Measurements from ENCODE around the gene RNU6-1. TPM values are rescaled to one million over a fixed set of nuclear protein-coding genes. Genes with fewer than 3 reads are reported as not detected.

The RNU6-1 gene
- polyA plus RNA-seq, 3 donors = not detected

DNA sequence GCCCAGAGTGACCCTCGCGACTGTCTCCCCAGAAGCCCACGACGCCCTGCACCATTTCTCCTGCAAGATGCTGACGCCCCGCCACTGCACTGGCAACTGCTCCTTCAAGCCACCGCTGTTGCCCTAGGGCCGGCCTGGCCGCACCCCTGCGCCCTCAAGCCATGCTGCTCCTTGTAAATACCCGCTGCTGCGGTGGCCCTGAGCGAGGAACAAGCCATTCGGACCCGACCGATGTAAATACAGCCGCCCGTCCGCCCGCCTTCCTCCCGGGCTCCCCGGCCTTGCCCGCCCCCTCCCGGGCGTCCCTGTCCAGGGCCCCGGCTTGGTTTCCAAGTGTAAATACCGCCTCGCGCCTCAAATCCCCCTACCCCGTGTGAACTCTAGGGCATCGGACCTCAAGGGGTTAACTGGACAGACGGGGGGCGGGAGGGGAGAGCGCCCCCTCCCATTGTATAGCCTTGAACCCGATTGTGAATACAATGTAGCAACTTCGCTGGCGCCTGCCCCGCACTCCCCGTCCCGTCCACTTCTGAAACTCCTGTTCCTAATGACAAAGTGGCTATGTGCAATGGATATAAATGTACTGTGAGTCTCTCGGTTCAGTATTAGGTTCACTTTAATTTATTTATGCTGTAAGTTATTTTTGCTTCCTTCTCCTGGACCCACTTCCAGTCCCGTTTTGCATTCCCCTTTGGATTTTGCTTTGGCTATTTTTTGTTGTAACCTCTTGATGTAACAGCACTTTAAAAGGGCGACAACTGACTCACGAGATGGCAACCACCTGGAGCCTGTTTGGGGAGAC lies 5.9 kb downstream of the RNU6-1 start:
- Mint-ChIP-seq H3K4me1 (peaks cover 69% of the 10 kb centered on the region), H3K36me3 (peaks cover 9 to 17% of the 10 kb centered on the region in 2 donors), H3K27me3 (ENCODE audit: low read depth in 3 of 3) (peaks cover 71 to 87% (median 81%) of the 10 kb centered on the region in 3 donors), H3K27ac (peak overlapping the region in 2 of 7 donors; percentile 19 to 30), H3K9me3 (peaks cover 0 to 29% (median 14%) of the 10 kb centered on the region in 7 donors), H3K4me3 (peak overlapping the region; percentile 82 to 92)
- Histone ChIP-seq H3K9me3 (replicated peaks in 1 of 2; ENCODE audit: control insufficient read depth in 1 of 2, insufficient read depth in 1 of 2, low read length in 2 of 2) (peaks cover 0 to 30% of the 10 kb centered on the region in 2 donors), H4K20me1 (ENCODE audit: insufficient read depth, low read length) (no peaks in the 10 kb centered on the region), H3K36me3 (replicated peaks in 1 of 2; ENCODE audit: control insufficient read depth in 1 of 2, insufficient read depth in 2 of 2, low read length in 2 of 2) (no peaks in the 10 kb centered on the region), H3K4me3 (replicated peaks in 1 of 3; ENCODE audit: low read depth in 2 of 3, low read length in 3 of 3) (peak overlapping the region in 2 of 3 experiments; percentile 12 to 71), H2AFZ (ENCODE audit: insufficient read depth, low read depth, low read length, poor library complexity, severe bottlenecking) (peak overlapping the region; percentile 7), H3K27me3 (ENCODE audit: control insufficient read depth in 2 of 2, insufficient read depth in 2 of 2, low read length in 2 of 2) (peaks cover 67 to 77% of the 10 kb centered on the region in 2 donors), H3K4me1 (ENCODE audit: control insufficient read depth in 1 of 2, insufficient read depth in 2 of 2, low read length in 2 of 2) (peaks cover 49 to 72% of the 10 kb centered on the region in 2 donors), H3K27ac (ENCODE audit: low read depth in 1 of 2, low read length in 2 of 2) (no peak overlapping the region), H3K79me2 (ENCODE audit: insufficient read depth, low read length) (no peaks in the 10 kb centered on the region), H3K4me2 (replicated peaks; ENCODE audit: extremely low read depth, low read length, poor library complexity, severe bottlenecking) (peak overlapping the region; percentile 84), H3K9ac (ENCODE audit: insufficient read depth, low read length, poor library complexity, severe bottlenecking) (no peak overlapping the region)
- TF ChIP-seq, protein P1, sequence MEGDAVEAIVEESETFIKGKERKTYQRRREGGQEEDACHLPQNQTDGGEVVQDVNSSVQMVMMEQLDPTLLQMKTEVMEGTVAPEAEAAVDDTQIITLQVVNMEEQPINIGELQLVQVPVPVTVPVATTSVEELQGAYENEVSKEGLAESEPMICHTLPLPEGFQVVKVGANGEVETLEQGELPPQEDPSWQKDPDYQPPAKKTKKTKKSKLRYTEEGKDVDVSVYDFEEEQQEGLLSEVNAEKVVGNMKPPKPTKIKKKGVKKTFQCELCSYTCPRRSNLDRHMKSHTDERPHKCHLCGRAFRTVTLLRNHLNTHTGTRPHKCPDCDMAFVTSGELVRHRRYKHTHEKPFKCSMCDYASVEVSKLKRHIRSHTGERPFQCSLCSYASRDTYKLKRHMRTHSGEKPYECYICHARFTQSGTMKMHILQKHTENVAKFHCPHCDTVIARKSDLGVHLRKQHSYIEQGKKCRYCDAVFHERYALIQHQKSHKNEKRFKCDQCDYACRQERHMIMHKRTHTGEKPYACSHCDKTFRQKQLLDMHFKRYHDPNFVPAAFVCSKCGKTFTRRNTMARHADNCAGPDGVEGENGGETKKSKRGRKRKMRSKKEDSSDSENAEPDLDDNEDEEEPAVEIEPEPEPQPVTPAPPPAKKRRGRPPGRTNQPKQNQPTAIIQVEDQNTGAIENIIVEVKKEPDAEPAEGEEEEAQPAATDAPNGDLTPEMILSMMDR (IDR thresholded peaks at IDR 0.05) = peak; percentile 70
- 2% methylated on average over 25 of the region's 44 CpGs for WGBS (ENCODE audit: insufficient coverage)
- DNase-seq = peak in 1 of 3 donors; percentile 32
- intact Hi-C loops (cut with micrococcal nuclease) = loop anchor here (2.0 to 10.0 kb wide), 3 partner anchors 309 to 377 kb away; partner anchors contain the start of gene C15orf61 (in 2 of the 2)

DNA sequence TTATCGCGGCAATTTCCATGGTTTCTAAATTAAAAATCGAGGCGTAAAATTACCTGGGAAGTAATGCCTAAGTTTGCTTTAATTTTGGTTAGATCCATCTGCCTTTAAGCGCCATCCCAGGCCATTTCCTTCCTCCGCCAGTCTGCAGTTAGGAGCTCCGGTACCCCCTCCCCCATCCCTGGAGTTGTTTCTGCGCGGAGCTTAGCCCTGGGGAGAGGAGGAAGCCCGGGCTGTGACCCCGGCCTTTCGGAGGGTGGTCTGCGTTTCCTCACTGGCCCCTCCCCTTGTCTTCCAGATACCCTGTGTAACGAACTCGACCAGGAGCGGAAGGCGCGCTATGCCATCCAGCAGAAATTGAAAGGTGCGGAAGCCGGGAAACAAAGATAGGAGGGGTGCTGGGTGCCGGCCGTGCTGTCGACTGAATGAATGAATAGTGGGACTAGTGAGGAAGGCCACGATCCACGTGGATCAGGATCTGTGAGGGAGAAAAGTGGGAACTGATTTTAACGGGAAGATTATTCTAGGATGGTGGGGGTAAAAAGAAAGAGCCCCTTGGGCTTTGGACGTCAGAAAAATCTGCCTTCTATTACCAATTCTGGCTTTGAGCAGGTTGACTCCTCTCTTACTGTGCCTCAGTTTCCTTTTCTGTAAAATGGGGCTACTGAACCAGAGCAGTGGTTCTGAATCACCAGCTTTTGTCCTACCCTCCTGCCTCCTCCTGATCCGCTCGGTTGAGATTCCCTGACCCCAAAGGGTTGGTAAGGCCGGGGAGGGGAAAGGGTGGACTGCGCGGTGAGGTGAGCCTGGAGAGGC lies 6.7 kb downstream of the RNU6-1 start:
- WGBS (ENCODE audit: insufficient coverage) = under 1% methylated on average over 17 of the region's 32 CpGs
- Histone ChIP-seq H3K27me3 (ENCODE audit: control insufficient read depth in 2 of 2, insufficient read depth in 2 of 2, low read length in 2 of 2) (peaks cover 75 to 85% of the 10 kb centered on the region in 2 donors), H3K27ac (ENCODE audit: low read depth in 1 of 2, low read length in 2 of 2) (no peak overlapping the region), H3K4me1 (ENCODE audit: control insufficient read depth in 1 of 2, insufficient read depth in 2 of 2, low read length in 2 of 2) (peaks cover 49 to 72% of the 10 kb centered on the region in 2 donors), H3K36me3 (replicated peaks in 1 of 2; ENCODE audit: control insufficient read depth in 1 of 2, insufficient read depth in 2 of 2, low read length in 2 of 2) (no peaks in the 10 kb centered on the region), H3K4me3 (replicated peaks in 1 of 3; ENCODE audit: low read depth in 2 of 3, low read length in 3 of 3) (peak overlapping the region in 1 of 3 experiments; percentile 71), H4K20me1 (ENCODE audit: insufficient read depth, low read length) (no peaks in the 10 kb centered on the region), H3K9me3 (replicated peaks in 1 of 2; ENCODE audit: control insufficient read depth in 1 of 2, insufficient read depth in 1 of 2, low read length in 2 of 2) (peaks cover 0 to 35% of the 10 kb centered on the region in 2 donors), H3K4me2 (replicated peaks; ENCODE audit: extremely low read depth, low read length, poor library complexity, severe bottlenecking) (peak overlapping the region; percentile 84), H3K79me2 (ENCODE audit: insufficient read depth, low read length) (no peaks in the 10 kb centered on the region), H2AFZ (ENCODE audit: insufficient read depth, low read depth, low read length, poor library complexity, severe bottlenecking) (no peak overlapping the region), H3K9ac (ENCODE audit: insufficient read depth, low read length, poor library complexity, severe bottlenecking) (no peak overlapping the region)
- H3K4me1 Mint-ChIP-seq = peaks cover 69% of the 10 kb centered on the region
- H3K4me3 Mint-ChIP-seq = peak overlapping the region; percentile 82 to 92
- intact Hi-C loops (cut with micrococcal nuclease) = loop anchor here (5.0 to 10.0 kb wide), 2 partner anchors 308 to 376 kb away; partner anchors contain the start of gene C15orf61 (in 2 of the 2)
- no peak for DNase-seq
- peaks cover 79 to 92% (median 88%) of the 10 kb centered on the region in 3 donors for H3K27me3 Mint-ChIP-seq (ENCODE audit: low read depth in 3 of 3)
- TF ChIP-seq, protein P1 (IDR thresholded peaks at IDR 0.05) = no peak
- no peak overlapping the region for H3K27ac Mint-ChIP-seq
- H3K36me3 Mint-ChIP-seq = peaks cover 9 to 19% of the 10 kb centered on the region in 2 donors
- H3K9me3 Mint-ChIP-seq = peaks cover 0 to 36% (median 17%) of the 10 kb centered on the region in 7 donors

Data from CD14-positive monocyte (primary cell).